CD14-positive monocyte (primary cell): ENCODE measurements around the gene ZNF740. TPM values are rescaled to one million over a fixed set of nuclear protein-coding genes. Genes with fewer than 3 reads are reported as not detected.

Source experiments
- DNase-seq, 3 donors: peaks; one replicate each; pipeline ENCODE4 v3.0.0-alpha.2; 2011 to 2022
- H2AFZ ChIP-seq: 2 replicates; pipeline ENCODE4 v1.6.0; 2012; ENCODE audit warnings: mild to moderate bottlenecking, low read depth, low read length, inconsistent platforms; ENCODE audit not compliant: insufficient read depth, poor library complexity, severe bottlenecking
- H3K27ac ChIP-seq, 2 donors: 1 replicate in 1 of 2; 2 replicates in 1 of 2; pipeline ENCODE4 v1.5.1; 2012 to 2013; ENCODE audit warnings: low read length in 2 of 2, control low read depth in 1 of 2, inconsistent platforms in 1 of 2, low read depth in 1 of 2, mild to moderate bottlenecking in 1 of 2
- H3K27me3 ChIP-seq, 2 donors: one replicate each; pipeline versions ENCODE4 v1.6.0 to v1.6.1; 2011 to 2013; ENCODE audit warnings: low read length in 2 of 2; ENCODE audit not compliant: control insufficient read depth in 2 of 2, insufficient read depth in 2 of 2
- H3K36me3 ChIP-seq, 2 donors: replicated peaks in 1 of 2; 1 replicate in 1 of 2; 2 replicates in 1 of 2; pipeline versions ENCODE4 v1.5.1 to v1.6.1; 2012 to 2013; ENCODE audit warnings: low read length in 2 of 2, control low read depth in 1 of 2, inconsistent platforms in 1 of 2, mild to moderate bottlenecking in 1 of 2; ENCODE audit not compliant: insufficient read depth in 2 of 2, control insufficient read depth in 1 of 2
- H3K4me1 ChIP-seq, 2 donors: 1 replicate in 1 of 2; 2 replicates in 1 of 2; pipeline versions ENCODE4 v1.5.1 to v1.6.1; 2012 to 2013; ENCODE audit warnings: low read length in 2 of 2, control low read depth in 1 of 2, inconsistent platforms in 1 of 2, mild to moderate bottlenecking in 1 of 2, moderate library complexity in 1 of 2; ENCODE audit not compliant: insufficient read depth in 2 of 2, control insufficient read depth in 1 of 2
- H3K4me2 ChIP-seq: replicated peaks from 2 replicates; pipeline ENCODE3; 2012; ENCODE audit warnings: low read length, moderate library complexity, mild to moderate bottlenecking; ENCODE audit not compliant: poor library complexity, severe bottlenecking; ENCODE audit errors: extremely low read depth
- H3K4me3 ChIP-seq, 3 experiments: fragments of 200-600 bp in 1 of 3; sonication (generic) in 1 of 3; replicated peaks in 1 of 3; 1 replicate in 2 of 3; 2 replicates in 1 of 3; pipeline ENCODE4 v1.5.1; 2011 to 2013; ENCODE audit warnings: low read length in 3 of 3, mild to moderate bottlenecking in 3 of 3, control low read depth in 2 of 3, low read depth in 2 of 3, inconsistent platforms in 1 of 3, moderate library complexity in 1 of 3
- H3K79me2 ChIP-seq: 2 replicates; pipeline ENCODE4 v1.6.0; 2012; ENCODE audit warnings: mild to moderate bottlenecking, control low read depth, inconsistent platforms, low read length, moderate library complexity; ENCODE audit not compliant: insufficient read depth
- H3K9ac ChIP-seq: 2 replicates; pipeline ENCODE4 v1.6.0; 2017; ENCODE audit warnings: low read length, mild to moderate bottlenecking; ENCODE audit not compliant: insufficient read depth, poor library complexity, severe bottlenecking
- H3K9me3 ChIP-seq, 2 donors: replicated peaks in 1 of 2; 1 replicate in 1 of 2; 2 replicates in 1 of 2; pipeline versions ENCODE4 v1.5.1 to v1.6.1; 2012 to 2013; ENCODE audit warnings: low read length in 2 of 2, control low read depth in 1 of 2; ENCODE audit not compliant: control insufficient read depth in 1 of 2, insufficient read depth in 1 of 2
- H4K20me1 ChIP-seq: 2 replicates; pipeline ENCODE4 v1.6.0; 2012; ENCODE audit warnings: mild to moderate bottlenecking, low read length, control low read depth, moderate library complexity; ENCODE audit not compliant: insufficient read depth
- H3K27ac Mint-ChIP-seq, 7 donors: one replicate each; pipeline ENCODE4 v1.8.0; 2020; ENCODE audit warnings: mild to moderate bottlenecking in 7 of 7, mixed read lengths in 7 of 7, moderate library complexity in 6 of 7, inconsistent platforms in 2 of 7
- H3K27me3 Mint-ChIP-seq, 3 donors: one replicate each; pipeline ENCODE4 v1.8.0; 2021 to 2022; ENCODE audit warnings: low read depth in 3 of 3, mild to moderate bottlenecking in 3 of 3, mixed read lengths in 3 of 3, moderate library complexity in 3 of 3, inconsistent platforms in 1 of 3
- H3K36me3 Mint-ChIP-seq, 2 donors: one replicate each; pipeline ENCODE4 v1.8.0; 2020; ENCODE audit warnings: mixed read lengths in 2 of 2, inconsistent platforms in 1 of 2, mild to moderate bottlenecking in 1 of 2
- H3K4me1 Mint-ChIP-seq: one replicate; pipeline ENCODE4 v1.8.0; 2020; ENCODE audit warnings: mild to moderate bottlenecking, mixed read lengths
- H3K4me3 Mint-ChIP-seq, 2 donors: one replicate each; pipeline ENCODE4 v1.8.0; 2020; ENCODE audit warnings: mild to moderate bottlenecking in 2 of 2, mixed read lengths in 2 of 2, moderate library complexity in 1 of 2
- H3K9me3 Mint-ChIP-seq, 7 donors: one replicate each; pipeline ENCODE4 v1.8.0; 2020 to 2022; ENCODE audit warnings: mixed read lengths in 7 of 7, mild to moderate bottlenecking in 6 of 7, moderate library complexity in 6 of 7, inconsistent platforms in 2 of 7
- WGBS: methylation state at CpG from one replicate; pipeline ENCODE4 v1.1.5; 2013; ENCODE audit warnings: missing lambda C conversion rate; ENCODE audit not compliant: insufficient coverage; 5-methylcytosine and 5-hydroxymethylcytosine counted together
- intact Hi-C, 2 donors: fragments of 100-400 bp; cut with micrococcal nuclease; formaldehyde crosslinking; loops; one replicate each; pipeline versions ENCODE4 v1.15.0 to v1.15.1; 2023
- polyA plus RNA-seq, 3 donors: library from polyadenylated mRNA; depleted of rRNA in 1 of 3; unstranded in 2 of 3; stranded (reverse) in 1 of 3; fragments of 300-500 nt in 2 of 3; fragments of >200 nt in 1 of 3; fragmentation: Illumina TruSeq in 2 of 3; gene quantifications; 1 replicate in 2 of 3; 2 replicates in 1 of 3; pipeline ENCODE4 v1.2.3, GENCODE V29; 2012 to 2021
- TF ChIP-seq, protein P1 (sequence below): fragments of 200-600 bp; IDR thresholded peaks from one replicate; pipeline ENCODE4 v1.8.0; 2022; ENCODE audit warnings: antibody characterized with exemption, mild to moderate bottlenecking

The ZNF740 gene
- polyA plus RNA-seq, 3 donors: 0.74 to 15.4 (median 1.3) TPM

DNA sequence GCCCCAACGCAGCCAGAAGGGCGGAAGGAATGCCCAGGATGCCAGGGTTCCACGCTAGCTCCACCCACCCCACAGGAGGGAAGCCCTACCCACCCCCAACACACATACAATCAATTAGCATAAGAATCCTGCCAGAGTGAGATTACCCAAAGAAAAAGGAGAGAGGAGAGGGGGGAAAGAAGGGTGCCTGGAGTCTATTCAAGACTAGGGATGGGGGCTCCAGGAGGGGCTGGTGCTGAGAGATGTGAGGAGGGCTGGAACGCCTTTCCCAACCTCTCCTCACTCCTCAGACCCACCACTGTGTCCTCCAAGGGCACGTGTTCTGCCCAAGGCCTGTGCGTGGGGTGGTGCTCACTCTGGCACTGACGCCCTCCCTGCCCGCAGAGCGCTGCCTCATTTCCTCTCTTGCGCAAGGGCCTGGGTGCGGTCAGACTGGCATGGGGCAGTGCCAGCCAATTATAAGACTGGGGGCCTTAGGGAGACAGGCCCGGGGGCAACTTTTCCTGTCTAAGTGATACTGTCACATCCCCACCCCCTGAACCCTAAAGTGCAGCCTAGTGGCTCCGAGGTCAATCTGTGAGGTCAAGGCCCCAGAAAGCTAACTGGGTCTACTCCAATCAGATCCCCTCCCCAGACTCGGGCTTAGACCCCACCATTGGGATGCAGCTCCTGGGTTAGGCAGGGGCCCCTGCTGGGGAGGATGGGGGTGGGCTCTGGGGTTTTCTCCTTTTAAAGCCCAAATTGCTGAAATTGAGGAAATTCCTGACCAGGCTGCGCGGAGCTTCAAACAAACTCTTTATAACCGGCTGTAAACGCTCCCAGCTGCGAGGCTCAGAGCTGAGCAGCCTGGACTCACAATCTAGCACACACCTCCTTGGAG, 36.8 kb downstream of the ZNF740 start:
- peaks cover 5 to 9% (median 7%) of the 10 kb centered on the region in 7 donors for H3K9me3 Mint-ChIP-seq
- H3K36me3 Mint-ChIP-seq: peaks cover 36 to 45% of the 10 kb centered on the region in 2 donors
- intact Hi-C loops: loop anchor here (2.0 to 10.0 kb wide), 4 partner anchors 34 to 288 kb away; partner anchors contain the start of genes AAAS (in 1 of the 2), NPFF (in 1 of the 2) and TARBP2 (in 1 of the 2)
- Histone ChIP-seq H4K20me1 (no peaks in the 10 kb centered on the region), H3K79me2 (peaks cover 21% of the 10 kb centered on the region), H2AFZ (peak overlapping the region; percentile 55), H3K4me3 (peak overlapping the region in 2 of 3 experiments; percentile 1 to 97), H3K4me1 (peaks cover 52 to 75% of the 10 kb centered on the region in 2 donors), H3K9ac (peak overlapping the region; percentile 38), H3K9me3 (peaks cover 0 to 7% of the 10 kb centered on the region in 2 donors), H3K36me3 (peaks cover 7 to 28% of the 10 kb centered on the region in 2 donors), H3K27me3 (no peaks in the 10 kb centered on the region), H3K4me2 (peak overlapping the region; percentile 100), H3K27ac (peak overlapping the region; percentile 57 to 79)
- peak overlapping the region; percentile 72 to 99 (median 91) for H3K27ac Mint-ChIP-seq
- peak; percentile 81 to 96 (median 88) for DNase-seq
- 4% methylated on average over 15 of the region's 19 CpGs for WGBS
- H3K4me3 Mint-ChIP-seq: peak overlapping the region; percentile 64 to 87
- TF ChIP-seq, protein P1, sequence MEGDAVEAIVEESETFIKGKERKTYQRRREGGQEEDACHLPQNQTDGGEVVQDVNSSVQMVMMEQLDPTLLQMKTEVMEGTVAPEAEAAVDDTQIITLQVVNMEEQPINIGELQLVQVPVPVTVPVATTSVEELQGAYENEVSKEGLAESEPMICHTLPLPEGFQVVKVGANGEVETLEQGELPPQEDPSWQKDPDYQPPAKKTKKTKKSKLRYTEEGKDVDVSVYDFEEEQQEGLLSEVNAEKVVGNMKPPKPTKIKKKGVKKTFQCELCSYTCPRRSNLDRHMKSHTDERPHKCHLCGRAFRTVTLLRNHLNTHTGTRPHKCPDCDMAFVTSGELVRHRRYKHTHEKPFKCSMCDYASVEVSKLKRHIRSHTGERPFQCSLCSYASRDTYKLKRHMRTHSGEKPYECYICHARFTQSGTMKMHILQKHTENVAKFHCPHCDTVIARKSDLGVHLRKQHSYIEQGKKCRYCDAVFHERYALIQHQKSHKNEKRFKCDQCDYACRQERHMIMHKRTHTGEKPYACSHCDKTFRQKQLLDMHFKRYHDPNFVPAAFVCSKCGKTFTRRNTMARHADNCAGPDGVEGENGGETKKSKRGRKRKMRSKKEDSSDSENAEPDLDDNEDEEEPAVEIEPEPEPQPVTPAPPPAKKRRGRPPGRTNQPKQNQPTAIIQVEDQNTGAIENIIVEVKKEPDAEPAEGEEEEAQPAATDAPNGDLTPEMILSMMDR: no peak
- H3K27me3 Mint-ChIP-seq: peaks cover 5 to 8% (median 7%) of the 10 kb centered on the region in 3 donors
- H3K4me1 Mint-ChIP-seq: peaks cover 75% of the 10 kb centered on the region

DNA sequence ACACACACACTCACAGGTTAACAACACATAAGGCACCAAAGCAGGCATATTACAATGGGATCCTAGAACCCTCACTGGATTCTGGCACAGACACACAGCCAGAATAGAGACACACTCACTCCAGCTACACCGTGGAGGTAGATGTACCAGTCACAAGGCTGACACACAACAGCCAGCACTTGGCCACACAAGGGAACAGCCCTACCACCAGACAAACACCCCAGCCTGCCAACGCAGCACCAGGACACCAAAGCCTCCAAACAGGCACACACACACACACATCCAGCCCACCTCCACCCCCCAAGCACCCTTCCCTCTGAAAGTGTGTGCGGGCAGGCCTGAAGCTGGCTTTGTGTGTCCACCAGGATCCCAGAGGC, 37.4 kb downstream of the ZNF740 start:
- Mint-ChIP-seq H3K27me3 (peaks cover 5 to 10% (median 7%) of the 10 kb centered on the region in 3 donors), H3K4me3 (peak overlapping the region; percentile 64 to 87), H3K4me1 (peaks cover 80% of the 10 kb centered on the region), H3K9me3 (peaks cover 5 to 9% (median 7%) of the 10 kb centered on the region in 7 donors), H3K27ac (peak overlapping the region; percentile 72 to 99 (median 91)), H3K36me3 (peaks cover 31 to 38% of the 10 kb centered on the region in 2 donors)
- H3K36me3 ChIP-seq: peaks cover 3 to 22% of the 10 kb centered on the region in 2 donors
- WGBS: 65% methylated on average over 2 of the region's 3 CpGs
- no peaks in the 10 kb centered on the region for H3K27me3 ChIP-seq
- H3K4me1 ChIP-seq: peaks cover 58 to 81% of the 10 kb centered on the region in 2 donors
- peak overlapping the region; percentile 38 for H3K9ac ChIP-seq
- no peaks in the 10 kb centered on the region for H4K20me1 ChIP-seq
- DNase-seq: no peak
- H2AFZ ChIP-seq: peak overlapping the region; percentile 55
- peak overlapping the region; percentile 57 to 79 for H3K27ac ChIP-seq
- H3K4me3 ChIP-seq: peak overlapping the region in 2 of 3 experiments; percentile 1 to 97
- TF ChIP-seq, protein P1: no peak
- H3K79me2 ChIP-seq: peaks cover 21% of the 10 kb centered on the region
- H3K9me3 ChIP-seq: peaks cover 0 to 7% of the 10 kb centered on the region in 2 donors
- intact Hi-C loops: loop anchor here (2.0 to 10.0 kb wide), 4 partner anchors 33 to 287 kb away; partner anchors contain the start of genes AAAS (in 1 of the 2), NPFF (in 1 of the 2) and TARBP2 (in 1 of the 2)
- H3K4me2 ChIP-seq: peak overlapping the region; percentile 100
